GM19239 (cell line): Measurements from ENCODE around the gene HPCAL1.

Experiments
- DNase-seq: peaks from one replicate; pipeline ENCODE4 v3.0.0; 2011; ENCODE audit warnings: low spot score; ENCODE audit not compliant: insufficient read length
- FAIRE-seq: peaks from 2 replicates; lab custom pipeline; 2011; peaks lifted over from hg19 to GRCh38; lab: Jason Lieb, UNC

The HPCAL1 gene

DNA sequence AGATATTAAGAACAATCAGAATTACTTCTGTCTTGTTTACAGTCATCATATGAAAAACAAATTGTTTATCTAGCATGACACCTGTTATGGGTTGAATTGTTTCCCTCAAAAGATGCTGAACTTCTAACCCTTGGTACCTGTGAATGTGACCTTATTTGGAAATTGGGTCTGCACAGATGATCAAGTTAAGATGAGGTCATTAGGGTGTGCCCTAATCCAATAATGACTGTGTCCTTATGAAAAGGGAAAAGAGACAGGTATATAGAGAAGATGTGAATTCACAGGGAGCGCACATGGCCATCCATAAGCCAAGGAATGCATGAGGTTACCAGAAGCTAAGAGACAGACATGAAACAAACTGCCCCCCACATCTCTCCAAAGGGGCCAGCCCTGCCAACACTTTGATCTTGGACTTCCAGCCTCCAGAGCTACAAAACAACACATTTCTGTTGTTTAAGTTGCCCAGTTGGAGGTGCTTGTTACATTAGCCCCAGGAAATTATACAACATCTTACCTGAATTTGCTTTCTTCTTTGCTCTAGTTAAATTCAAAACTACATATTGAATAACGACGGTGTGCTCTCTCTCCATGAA lies 2.3 kb upstream of the HPCAL1 start:
- FAIRE-seq, result no peak
- no peak for DNase-seq

DNA sequence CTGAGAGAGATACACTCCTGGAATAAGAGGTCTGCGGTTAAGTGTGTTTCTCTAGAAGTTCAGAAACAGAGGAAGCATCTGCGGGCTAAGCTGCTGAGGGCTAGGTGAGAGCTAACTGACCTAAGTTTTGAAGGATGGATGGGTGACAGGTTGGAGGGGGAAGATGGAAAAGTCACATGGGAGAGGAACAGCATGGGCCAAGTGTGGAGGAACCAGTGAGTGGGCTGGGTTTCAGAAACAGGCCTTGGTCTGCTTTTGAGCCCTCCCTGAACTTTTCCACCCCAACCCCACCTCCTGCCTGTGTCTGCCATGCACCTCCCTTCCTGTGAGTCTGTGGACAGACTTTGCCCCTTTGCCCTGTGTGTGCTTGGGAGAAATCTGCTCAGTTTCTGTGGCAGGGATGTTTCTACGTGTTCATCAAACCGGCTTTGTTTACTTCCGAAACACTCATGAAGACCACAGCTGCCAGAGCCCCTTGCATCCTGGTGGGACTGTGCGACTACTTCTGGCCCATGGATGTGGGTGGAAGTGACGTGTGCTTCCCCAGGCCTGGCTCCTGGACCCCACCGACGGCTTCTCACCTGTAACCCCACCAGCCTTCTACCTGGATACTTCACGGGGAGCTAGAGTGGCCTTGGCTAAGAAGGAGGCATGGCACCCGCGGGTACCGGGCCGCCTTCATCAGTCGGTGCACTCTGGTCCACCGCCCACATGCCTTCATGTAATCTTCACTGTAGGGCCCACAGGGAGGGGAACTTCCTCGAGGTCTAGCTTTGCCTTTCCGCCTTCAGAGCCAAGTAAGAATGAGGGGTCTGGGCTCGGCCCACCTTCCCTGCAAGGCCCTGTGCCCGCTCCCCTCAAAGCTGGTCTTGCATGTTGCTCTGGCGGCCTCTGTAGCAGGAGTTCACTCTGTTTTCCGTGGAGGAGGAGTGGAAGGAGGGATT lies 1.4 kb upstream of the HPCAL1 start:
- FAIRE-seq, result no peak

DNA sequence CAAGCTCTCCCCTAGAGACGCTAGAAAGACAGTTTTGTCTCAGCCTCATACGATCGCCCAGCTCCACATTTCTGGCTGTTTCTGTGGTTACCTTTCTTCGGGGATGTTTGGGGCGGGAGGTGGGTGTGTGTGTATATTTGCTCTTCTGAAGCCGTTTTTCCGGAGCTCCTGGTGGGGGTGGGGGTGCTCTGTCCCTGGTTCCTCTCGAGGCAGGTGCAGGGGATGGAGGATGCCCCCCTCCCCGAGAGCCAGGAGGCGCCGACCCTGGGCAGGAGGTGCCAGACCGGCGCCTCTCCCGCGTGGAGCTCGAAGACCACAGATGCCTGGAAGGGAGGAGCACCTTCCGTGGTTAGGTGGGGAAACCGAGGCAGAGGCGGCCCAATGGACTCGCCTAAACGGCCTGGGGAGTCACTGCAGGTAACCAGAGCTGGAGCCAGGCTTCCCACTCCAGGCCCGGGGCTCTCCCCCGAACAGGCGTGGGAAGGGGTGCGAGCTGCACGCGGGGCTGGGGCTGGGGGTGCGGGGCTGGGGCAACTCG lies 694 bp upstream of the HPCAL1 start:
- DNase-seq (no peak), FAIRE-seq (no peak)

More for the DNA sequence above, 1.4 kb upstream of the HPCAL1 start:
- DNase-seq, result no peak

DNA sequence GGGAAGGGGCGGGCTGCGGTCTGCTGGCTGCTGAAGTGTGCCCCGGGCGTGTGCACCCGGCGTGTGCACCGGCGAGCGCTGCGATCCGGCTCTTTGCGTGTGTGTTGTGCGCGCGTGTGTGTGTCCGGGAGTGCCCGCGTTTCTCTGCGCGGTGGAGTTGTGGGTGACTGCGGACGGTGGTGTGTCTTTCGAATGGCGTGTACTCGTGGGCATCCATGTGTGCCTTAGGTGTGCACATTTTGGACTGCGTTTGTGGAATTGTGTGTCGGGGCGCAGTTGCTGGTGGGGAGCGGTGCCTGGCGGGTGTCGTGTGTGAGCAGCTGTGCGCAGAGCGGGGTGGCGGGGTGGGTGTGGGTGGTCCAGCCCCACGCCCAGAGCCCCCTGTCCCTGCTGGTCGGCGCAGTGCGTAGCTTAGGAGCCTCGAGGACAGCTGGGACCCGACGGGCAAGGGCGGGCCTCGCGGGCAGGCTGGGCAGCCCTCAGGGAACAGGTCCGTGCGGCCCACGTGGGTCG lies 533 bp downstream of the HPCAL1 start:
- DNase-seq, result no peak
- no peak for FAIRE-seq

DNA sequence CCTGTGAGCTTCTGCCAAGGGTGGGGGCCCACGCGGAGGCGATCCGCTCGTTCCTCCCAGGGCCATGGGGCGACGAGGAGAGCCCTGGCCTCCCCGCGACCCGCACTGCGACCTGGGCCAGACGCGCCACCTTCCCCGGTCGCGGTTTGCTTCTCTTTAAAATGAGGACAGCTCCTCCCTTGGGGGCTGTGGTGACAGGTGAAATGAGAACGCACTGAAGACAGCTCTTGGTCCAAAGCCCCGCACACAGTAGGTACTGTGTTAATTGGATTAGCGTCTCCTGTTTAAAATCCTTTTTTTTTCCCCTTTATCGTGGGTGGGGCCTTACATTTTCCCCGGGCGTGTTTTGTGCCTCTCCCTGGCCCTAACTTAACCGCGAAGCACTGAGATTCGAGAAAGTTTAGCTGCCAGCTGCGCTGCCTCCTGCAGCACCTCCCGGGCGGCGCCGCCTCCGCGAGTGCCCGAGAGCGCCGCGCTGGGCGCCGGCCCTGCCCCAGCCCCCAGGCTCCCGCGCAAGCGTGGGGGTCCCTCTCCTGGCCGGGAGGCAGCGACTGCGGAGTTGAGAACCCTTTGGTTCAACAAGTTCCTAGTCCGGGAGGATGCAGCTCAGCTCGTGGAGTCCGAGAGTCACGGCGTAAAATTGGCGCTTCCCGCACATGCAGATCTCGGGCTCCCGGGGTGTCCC lies 1.1 kb downstream of the HPCAL1 start:
- FAIRE-seq (no peak), DNase-seq (peak; percentile 58)

DNA sequence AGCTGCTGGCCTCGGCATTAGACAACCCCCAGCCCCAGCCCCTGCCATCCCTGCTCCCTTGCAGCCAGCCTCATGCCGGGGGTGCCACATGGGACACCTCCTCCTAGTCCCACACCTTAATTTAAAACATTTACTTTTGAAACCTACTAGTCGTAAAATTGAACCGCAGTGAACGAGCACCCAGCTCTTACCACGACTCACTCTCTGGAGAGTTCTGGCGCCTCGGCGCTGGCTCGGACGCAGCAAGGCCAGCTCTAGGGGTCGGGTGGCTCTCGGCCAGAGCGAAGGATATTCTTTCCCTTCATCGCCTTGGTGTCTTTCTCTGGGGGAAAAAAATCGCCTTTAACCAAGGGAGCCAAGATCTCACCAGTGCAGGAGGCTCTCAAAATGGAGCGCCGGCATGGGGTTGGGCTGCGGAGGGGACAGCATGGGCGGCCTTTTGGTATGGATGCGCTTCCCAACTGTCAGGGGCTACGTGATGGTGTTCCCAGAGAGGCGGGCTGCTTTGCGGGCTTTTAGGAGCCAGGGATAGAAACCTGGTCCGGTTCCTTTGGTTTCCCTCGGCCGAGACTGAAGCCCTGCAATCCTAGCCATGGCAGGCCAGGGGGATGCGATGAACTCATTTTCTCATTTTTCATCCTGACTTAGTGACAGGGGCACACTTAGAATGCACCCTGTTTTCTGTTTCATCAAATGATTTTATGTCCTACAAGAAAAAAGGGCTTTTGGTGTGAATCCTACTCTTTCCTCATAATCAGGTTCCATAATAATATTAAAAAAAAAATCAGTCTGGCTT lies 2.0 kb downstream of the HPCAL1 start:
- no peak for DNase-seq
- no peak for FAIRE-seq

DNA sequence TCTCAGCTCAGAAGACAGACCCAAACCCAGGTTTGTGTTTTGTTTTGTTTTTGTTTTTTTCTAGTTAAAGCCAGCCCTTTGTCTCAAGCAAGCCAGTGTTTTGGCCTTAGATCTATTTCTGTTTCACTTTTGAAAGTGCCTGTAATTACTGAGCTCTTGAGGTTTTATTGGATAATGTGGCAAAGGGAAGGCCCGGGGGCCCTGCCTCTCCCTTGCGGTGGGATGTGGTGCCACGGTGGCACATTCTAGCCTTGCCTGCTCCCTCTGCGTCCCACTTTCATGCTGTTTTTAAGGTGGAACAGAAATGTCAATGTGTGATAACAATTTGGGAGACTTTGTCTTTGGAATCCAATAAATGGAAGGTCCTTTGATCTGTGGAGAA lies 2.5 kb downstream of the HPCAL1 start:
- DNase-seq (no peak), FAIRE-seq (no peak)

DNA sequence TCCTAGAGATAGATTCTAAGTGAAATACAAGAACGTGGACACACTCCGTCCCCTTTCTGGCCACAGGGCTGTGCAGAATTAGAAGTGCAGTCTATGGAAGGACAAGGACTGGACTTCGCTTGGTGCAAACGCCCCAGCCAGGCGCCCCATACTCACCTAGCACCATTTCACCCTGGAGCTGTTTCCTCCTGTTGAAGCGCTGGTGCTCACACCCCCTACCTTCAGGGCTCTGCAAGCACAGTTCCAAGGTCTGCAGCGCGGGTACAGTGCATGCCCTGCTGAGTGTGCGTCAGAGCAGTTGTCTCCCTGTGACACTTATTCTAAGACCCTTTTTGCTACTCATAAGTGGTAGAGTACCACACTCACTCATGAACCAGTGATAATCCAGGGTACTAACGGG lies 3.0 kb downstream of the HPCAL1 start:
- DNase-seq, result no peak
- FAIRE-seq, result no peak

DNA sequence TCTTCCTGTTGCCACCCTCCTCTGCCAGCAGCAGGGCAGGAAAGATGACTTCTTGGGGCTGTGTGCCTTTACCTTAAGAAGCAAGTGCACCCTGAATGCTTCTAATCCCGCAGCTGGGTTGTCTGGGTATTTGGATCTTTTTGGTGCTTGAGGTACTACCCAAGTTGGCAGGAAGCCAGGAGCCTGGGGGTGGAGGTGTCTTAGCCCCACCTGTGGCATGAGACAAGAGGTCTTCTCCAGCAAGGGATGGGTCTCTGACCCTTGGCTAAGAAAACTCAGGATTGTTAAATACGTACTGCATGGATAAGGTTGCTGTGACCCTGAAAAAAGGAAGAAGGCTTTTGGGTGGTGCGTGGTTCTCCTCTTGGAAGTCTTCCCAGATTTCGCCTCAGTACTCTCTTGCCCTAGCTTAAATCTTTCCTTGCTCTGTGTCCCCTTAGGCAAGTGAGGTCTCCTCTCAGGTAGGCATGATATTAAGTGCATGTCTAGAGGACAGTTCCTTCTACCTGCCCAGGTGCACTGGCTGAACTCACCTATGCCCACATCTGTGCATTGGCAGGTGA lies 4.3 kb downstream of the HPCAL1 start:
- no peak for FAIRE-seq
- DNase-seq, result no peak

DNA sequence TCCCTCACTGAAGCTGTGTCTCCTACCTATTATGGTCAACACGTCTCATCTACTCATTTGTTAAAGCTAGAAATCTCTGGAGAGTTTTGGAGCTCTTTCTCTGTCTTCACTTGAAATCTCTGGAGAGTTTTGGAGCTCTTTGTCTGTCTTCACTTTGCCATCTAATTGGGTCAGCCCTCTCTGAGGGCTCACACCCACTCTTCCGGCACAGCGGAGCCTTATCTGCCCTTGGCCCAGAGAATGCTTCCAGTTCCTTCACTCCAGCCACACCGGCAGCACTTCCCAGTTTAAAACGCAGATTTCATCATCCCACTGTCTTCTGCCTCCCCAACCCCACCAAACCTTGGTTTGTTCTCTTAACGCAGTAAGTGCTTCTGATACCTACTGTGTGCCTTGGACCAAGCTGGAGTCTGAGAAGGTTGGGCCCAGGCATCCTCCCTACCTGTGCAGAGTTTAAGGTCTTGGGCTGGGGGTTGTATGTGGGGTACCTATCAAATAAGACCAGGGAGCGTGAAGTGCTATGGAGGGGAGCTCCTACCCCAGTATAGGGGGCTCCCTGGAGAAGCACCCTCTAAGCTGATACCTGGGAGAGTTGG lies 5.0 kb downstream of the HPCAL1 start:
- no peak for DNase-seq
- FAIRE-seq, result no peak

DNA sequence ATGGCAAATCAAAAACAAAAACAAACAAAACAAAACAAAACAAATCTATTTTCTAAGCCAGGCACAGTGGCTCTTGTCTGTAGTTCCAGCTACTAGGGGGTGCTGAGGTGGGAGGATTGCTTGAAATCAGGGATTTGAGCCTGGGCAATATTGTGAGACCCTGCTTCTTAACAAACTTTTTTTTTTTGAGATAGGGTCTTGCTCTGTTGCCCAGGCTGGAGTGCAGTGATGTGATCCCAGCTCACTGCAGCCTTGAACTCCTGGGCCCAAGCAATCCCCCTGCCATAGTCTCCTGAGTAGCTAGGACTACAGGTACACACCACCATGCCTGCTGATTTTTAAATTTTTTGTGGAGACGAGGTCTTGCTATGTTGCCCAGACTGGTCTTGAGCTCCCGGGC lies 6.2 kb downstream of the HPCAL1 start:
- FAIRE-seq (no peak), DNase-seq (no peak)

DNA sequence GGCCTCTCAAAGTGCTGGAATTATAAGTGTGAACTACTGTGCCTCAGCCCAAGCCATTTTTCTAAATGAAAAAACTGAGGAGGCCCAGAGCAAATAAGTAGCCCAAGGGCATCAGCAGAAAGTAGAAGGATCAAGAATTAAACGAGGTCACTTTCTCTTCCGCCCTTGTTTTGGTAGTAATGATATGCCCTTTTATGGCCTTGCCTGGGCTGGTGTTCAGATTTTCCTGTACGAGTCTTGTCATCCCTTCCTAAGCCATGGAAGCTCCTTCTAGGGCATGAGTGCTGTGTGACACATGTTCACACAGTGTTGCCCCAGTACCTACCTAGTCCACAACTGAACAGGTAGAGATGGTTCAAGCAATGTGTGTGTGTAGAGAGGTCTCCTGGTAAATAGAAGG lies 6.6 kb downstream of the HPCAL1 start:
- no peak for DNase-seq
- no peak for FAIRE-seq

DNA sequence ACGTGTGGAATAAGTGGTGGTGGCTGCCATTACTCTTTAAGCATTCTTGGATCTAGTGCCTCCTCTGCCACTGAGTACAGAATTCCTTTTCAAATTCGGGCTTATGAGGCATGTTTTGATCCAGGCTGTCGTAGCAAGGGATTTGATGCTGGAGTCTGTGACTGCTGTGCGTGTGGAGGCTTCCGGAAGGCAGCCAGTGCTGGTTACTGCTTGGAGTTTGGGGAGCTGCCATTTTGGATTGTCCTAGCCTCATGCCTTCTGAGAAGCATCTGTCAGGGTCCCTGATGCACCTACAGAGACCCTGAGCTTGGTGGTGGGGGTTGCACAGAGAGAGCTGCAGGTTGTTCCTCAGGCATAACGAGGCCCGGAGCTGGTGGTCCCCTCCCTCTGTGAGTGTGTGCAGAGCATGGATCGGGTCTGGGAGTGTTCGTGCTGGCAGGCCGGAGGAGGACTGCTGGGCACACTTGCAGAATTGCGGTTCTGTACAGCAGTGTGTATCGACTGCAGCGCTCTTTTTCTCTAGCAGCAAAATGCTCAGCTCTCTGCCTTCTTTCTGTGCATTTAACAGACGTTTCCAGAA lies 7.7 kb downstream of the HPCAL1 start:
- DNase-seq (no peak), FAIRE-seq (no peak)

DNA sequence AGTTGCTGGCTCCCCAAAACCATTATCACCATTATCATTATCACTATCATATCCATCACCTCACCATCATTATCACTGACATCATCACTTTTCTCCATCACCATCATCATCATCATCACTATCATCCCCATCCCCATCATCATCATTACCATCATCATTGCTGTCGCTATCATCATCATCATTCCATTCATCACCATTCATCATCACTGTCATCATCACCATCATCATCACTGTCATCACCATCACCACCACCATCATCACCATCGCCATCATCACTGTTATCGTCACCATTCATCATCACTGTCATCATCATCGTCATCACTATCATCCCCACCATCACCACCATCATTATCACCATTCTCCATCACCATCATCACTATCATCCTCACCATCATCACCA lies 9.0 kb downstream of the HPCAL1 start:
- DNase-seq (no peak), FAIRE-seq (no peak)

DNA sequence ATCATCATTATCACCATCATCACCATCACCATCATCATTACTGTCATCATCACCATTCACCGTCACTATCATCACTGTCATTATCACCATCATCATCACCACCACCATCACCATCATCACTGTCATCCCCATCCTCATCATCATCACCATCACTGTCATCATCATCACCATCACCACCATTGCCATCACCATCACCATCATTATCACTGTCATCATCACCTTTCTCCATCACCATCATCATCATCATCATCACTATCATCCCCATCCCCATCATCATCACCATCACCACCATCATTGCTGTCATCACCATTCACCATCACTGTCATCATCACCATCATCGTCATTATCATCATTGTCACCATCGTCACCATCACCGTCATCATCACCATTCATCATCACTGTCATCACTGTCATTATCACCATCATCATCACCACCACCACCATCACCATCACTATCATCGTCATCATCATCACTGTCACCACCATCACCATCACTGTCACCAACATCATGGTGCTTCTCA lies 9.8 kb downstream of the HPCAL1 start:
- DNase-seq (no peak), FAIRE-seq (no peak)

DNA sequence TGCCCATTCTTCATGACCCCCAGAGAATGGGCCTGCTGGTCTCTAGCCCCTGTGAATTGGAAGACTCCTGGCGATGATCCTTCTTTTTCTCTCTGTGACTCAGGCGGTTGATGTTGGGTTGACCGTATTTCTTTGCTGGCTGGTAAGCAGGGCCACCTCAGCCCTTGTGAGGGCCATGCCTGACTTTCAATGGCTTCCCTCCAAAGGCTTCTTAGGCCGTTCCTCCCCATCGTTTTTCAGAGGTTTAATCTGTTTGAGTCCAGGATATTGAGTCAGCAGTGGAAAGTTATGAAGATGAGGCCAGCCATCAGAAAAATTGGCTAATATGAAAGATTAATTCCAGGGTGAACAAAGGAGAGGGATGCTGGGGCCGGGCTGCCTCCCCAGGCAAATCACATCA lies 13.6 kb downstream of the HPCAL1 start:
- FAIRE-seq, result no peak
- no peak for DNase-seq

DNA sequence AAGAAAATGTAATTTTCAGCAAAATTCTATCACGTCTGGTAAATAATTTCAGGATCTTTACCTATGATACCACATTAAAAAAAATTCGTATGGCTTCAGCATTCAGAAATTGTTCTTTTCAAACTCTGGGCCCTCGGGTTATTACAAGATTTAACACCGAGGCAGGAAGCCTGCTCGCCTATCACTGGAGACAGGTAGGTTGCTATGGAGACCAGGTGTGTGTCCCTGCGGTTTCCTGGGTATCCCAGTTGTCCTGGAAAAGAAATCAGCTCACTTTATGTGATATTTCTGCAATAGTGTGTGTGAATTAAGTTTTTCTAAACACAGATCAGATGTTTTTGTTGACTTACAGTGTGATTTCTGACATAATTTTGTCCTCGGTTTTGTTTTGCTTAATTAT lies 14.2 kb downstream of the HPCAL1 start:
- DNase-seq (no peak), FAIRE-seq (no peak)

DNA sequence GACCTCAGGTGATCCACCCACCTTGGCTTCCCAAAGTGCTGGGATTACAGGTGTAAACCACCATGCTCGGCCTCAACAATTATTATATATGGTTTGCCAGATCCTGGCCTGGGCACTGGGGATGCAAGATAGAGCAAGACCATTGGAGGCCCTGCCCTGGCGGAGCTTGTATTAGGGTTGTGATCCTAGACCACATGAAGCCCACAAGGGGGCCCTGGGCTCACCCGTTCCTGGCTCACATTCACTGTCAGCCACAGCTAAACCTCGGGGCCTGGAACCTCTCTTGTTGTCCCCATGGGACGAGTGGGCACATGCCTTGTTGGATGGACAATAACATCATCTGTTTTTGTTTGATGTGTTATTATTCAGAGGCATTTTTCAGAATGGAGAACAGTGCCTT lies 14.9 kb downstream of the HPCAL1 start:
- FAIRE-seq (no peak), DNase-seq (no peak)

DNA sequence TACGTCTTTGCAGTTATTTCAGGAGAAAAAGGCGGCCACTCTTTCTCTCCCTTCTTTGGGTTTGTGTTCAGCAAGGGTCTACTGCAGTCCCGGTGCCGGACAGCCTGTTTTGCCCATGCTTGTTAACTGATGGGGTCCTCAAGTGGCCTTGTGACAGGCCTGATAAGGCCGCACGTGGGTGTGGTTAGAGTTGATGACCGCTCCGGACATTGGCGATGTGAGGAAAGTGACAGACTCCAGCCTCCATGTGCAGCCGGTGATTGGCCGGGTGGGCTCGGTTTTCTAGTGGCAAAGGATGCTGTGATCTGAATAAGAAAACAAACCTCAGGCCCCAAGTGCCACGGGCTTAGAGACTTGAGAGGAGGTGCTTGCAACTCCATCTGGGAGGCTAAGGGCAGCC lies 15.6 kb downstream of the HPCAL1 start:
- no peak for DNase-seq
- no peak for FAIRE-seq
